AG09319 (cell line): ENCODE results near the gene MPZL3.

Experiments
- DNase-seq: peaks from one replicate; pipeline ENCODE4 v3.0.0-alpha.2; 2010; ENCODE audit warnings: low read depth; ENCODE audit errors: extremely low read depth
- TF ChIP-seq, protein P1 (sequence below): IDR thresholded peaks from 2 replicates; pipeline ENCODE4 v1.5.1; 2011; ENCODE audit warnings: low read depth, mild to moderate bottlenecking, inconsistent platforms, low read length, moderate library complexity

Gene MPZL3

DNA sequence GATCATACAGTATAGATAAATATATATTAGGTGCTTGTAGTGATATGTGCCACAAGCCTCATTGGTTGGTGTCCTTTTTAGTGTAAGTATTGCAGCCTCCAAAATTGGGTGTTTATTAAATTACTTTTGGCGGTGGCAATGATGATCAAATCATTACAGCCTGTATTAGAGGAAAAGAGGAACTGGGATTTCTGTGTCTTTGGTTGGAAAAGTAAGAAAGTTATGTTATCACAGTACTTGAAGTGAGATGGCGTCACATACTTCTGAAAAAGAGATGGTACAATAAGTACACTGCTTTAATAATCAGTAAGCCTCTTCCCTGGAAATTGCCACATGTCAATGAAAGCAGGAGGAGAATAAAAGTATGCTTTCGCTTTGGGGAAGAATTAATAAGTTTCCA is 523 bp upstream of the MPZL3 start:
- DNase-seq, result no peak
- TF ChIP-seq, protein P1, sequence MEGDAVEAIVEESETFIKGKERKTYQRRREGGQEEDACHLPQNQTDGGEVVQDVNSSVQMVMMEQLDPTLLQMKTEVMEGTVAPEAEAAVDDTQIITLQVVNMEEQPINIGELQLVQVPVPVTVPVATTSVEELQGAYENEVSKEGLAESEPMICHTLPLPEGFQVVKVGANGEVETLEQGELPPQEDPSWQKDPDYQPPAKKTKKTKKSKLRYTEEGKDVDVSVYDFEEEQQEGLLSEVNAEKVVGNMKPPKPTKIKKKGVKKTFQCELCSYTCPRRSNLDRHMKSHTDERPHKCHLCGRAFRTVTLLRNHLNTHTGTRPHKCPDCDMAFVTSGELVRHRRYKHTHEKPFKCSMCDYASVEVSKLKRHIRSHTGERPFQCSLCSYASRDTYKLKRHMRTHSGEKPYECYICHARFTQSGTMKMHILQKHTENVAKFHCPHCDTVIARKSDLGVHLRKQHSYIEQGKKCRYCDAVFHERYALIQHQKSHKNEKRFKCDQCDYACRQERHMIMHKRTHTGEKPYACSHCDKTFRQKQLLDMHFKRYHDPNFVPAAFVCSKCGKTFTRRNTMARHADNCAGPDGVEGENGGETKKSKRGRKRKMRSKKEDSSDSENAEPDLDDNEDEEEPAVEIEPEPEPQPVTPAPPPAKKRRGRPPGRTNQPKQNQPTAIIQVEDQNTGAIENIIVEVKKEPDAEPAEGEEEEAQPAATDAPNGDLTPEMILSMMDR, result no peak

DNA sequence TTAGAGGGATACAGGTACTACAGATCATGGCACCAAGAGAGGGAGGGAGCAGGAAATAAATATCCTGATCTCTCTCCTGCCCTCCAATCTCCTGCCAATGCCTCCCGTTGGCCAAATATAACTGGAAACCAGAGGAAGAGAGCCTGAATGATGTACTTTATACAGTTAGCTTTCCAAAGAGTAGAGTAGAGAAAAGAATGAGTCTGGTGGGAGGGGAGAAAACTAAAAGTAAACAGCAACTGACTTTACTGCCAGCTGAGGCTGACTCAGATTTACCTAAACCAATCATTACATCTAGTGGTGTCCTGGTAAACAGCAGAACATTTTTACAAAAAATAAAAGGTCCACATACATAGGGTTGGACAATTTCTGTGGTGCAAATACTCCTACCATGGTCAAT is 5.1 kb downstream of the MPZL3 start:
- TF ChIP-seq, protein P1, result no peak
- no peak for DNase-seq

DNA sequence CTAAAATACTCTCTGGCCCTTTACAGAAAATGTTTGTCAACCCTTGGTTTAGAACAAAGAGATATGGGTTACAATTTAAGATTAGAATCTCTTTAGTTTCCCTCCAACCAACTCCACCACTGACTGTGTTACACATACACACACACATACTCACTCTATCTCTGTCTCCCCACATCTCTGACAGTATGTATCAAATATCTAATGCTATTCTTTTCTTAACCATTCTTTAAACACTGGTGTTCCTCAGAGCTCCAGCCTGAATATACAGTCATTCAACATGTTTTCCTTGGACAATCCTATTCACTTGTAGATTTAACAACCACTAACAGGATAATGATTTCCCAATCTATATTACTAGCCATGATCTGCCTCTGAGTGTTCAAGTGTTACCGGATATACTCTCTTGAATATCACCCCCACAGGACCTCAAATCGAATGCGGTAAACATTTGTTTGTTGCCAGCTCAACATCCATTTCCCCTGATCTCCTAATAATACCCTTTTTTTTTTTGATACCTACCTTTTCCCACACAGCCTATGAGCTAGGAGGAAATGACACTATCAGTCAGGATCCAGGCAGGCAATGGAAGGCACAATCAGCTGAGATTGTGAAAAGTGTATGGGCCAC is 6.1 kb downstream of the MPZL3 start:
- DNase-seq, result no peak
- TF ChIP-seq, protein P1, result no peak

DNA sequence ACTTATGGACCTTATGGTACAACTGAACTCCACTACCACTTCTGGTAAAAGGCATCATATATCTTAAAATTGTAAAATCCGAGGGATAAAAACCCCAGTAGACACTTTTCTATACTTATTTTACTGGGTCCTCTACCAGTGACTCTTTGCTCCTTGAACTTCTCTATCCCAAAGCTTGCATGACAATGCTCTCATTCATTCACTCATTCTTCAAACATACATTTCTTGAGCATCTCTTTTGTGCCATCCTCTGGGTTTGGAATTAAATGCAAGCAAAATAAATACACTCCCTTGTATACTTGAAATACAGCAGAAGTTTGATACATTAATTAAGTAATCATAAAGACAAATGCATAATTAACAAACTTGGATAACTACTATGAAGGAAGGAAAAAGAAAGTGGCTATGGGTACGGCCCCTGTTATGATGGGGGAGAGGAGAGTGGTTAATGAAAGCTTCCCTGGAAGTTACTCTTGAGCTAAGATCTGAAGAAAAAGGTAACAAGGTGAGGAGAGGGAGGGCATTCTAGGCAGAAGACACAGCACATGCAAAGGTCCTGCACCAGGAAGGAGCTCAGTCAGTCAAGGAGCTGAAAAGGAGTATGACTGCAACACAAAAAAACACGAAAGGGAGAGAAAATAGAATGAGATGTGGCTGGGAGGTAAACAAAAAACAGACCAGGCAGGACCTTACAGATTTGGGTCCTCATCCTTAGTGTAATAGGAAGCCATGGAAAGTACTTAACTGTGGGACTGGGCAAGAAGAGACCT is 8.0 kb downstream of the MPZL3 start:
- TF ChIP-seq, protein P1, result no peak

DNA sequence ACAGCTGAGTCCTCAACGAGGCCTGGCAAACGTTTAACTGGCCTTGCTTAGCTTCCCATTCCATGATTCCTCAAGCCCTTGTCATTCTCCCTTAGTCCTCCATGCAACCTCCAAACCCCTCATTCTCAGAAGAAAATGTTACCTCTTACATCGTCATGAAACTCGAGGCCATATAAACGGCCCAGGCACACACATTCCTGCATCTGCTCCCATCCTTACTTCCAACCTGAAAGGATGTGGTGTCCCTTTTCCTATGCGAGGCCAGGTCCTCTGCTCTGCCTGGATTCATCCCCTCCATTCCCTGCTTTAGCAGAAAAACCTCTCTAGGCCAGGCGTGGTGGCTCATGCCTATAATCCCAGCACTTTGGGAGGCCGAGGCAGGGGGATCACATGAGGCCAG is 9.0 kb downstream of the MPZL3 start:
- TF ChIP-seq, protein P1, result no peak
- no peak for DNase-seq

More for the DNA sequence above, 8.0 kb downstream of the MPZL3 start:
- no peak for DNase-seq

DNA sequence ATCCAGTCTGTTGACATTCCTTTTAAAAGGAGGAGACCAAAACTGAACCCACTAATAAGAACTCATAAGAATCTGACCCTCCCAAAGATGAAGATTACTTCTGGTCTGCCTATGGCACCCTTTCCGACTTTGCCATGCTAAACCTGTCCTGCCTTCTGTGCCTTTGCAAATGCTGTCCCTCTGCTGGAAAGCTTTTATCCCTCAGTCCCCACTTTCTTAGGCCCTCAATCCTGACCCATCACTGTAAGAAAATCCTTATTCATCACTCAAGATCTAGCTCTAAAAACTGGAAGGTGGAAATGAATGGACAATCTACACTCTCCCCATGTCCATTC is 10.4 kb downstream of the MPZL3 start:
- TF ChIP-seq, protein P1, result no peak
- no peak for DNase-seq

DNA sequence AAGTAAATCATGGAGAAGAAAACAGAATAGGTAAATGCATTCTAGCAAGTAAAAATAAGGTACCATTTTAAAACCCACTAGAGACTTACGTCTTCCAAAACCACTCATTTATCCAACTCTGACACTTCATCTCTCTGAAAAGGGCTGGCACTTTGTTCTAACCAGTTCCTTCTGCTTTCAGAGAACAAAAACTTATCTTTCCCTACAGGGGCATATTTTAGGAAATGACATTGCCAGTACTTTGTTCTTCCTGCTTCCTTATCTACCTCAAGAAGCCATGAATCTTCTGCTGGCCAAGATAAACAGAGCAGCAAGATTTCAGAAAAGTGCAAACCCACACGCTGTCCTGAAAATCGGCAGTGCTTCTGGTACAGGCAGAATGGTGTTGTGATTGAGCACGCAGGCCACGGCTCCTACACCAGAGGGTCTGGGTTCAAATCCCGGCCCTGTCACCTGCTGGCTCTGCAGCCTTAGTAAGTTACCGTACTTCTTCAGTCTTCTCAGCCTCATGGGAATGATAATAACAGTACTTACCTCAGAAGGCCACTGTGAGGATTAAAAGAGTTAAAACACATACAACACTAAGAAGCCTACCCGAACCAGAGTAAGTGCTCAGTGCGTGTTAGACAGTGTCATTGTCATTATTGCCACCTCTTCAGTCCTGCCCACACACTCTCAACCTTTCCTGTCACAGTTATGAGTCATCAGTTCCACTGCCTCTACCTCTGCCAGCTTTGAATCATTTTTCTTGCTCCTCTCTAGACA is 11.0 kb downstream of the MPZL3 start:
- no peak for DNase-seq

More for the DNA sequence above, 11.0 kb downstream of the MPZL3 start:
- TF ChIP-seq, protein P1, result no peak
